ENCODE data around the gene KRCC1.
A peak's percentile ranks its signal among the peaks of the same experiment; 100 is the strongest.
"Not testable (repeated sequence)": the region's sequence is repeated elsewhere in the genome, so short reads cannot be mapped to it uniquely, and the experiment has no call there.

KRCC1 gene

DNA sequence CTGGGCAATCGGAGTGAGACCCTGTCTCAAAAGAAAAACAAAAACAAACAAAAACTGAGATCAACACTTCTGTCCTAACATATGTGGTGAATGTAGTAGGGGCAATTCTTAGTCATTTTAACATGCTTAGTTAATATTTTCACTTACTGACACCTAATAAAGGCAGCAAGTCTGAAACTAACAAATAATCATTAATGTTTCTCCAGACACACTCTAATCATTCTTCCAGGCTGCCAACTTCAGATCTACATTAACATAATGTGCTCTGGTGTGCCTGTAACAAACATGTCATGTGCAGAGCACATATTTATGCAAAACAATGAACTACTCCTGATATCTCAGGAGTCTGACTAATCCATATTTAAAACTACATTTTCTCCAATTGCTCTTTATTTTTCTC lies 6.0 kb downstream of the KRCC1 start:
- H3K27ac Mint-ChIP-seq: no peak overlapping the region
- H3K4me3 Mint-ChIP-seq: no peak overlapping the region
- H3K27me3 Mint-ChIP-seq: no peaks in the 10 kb centered on the region
- H3K9me3 Mint-ChIP-seq: no peaks in the 10 kb centered on the region
- peaks cover 6% of the 10 kb centered on the region for H3K36me3 Mint-ChIP-seq (ENCODE audit: insufficient read depth)
- ATAC-seq (replicated peaks) (no peak), DNase-seq (no peak)
- H3K4me1 Mint-ChIP-seq (ENCODE audit: low read depth in 2 of 2): peaks cover 17 to 42% of the 10 kb centered on the region in 2 donors

GRCh38 chr2:88048541-88048940 lies 7.0 kb downstream of the KRCC1 start:
- ATAC-seq (replicated peaks) (no peak), DNase-seq (no peak)
- peaks cover under 1% of the 10 kb centered on the region for H3K36me3 Mint-ChIP-seq (ENCODE audit: insufficient read depth)
- H3K27me3 Mint-ChIP-seq: no peaks in the 10 kb centered on the region
- no peak overlapping the region for H3K27ac Mint-ChIP-seq
- H3K4me1 Mint-ChIP-seq (ENCODE audit: low read depth in 2 of 2): peaks cover 11 to 31% of the 10 kb centered on the region in 2 donors
- no peak overlapping the region for H3K4me3 Mint-ChIP-seq
- no peaks in the 10 kb centered on the region for H3K9me3 Mint-ChIP-seq

DNA sequence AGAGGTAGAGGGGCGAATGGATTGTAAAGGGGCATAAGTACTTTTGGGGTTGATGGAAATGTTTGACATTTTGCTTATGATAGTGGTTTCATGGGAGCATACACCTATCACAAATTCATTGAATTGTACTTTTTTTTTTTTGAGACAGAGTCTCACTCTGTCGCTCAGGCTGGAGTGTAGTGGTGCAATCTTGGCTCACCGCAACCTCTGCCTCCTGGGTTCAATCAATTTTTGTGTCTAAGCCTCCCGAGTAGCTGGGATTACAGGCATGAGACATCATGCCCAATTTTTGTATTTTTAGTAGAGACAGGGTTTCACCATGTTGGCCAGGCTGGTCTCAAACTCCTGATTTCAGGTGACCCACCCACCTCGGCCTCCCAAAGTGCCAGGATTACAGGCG lies 10.0 kb downstream of the KRCC1 start:
- H3K4me1 Mint-ChIP-seq (ENCODE audit: low read depth in 2 of 2): peaks cover 13 to 27% of the 10 kb centered on the region in 2 donors
- H3K27me3 Mint-ChIP-seq; H3K9me3 Mint-ChIP-seq; H3K4me3 Mint-ChIP-seq; DNase-seq; ATAC-seq (replicated peaks); H3K36me3 Mint-ChIP-seq (ENCODE audit: insufficient read depth): not testable (repeated sequence)
- H3K27ac Mint-ChIP-seq: peak overlapping the region in 1 of 2 donors; percentile 42

GRCh38 chr2:88042476-88042875 lies 13.1 kb downstream of the KRCC1 start:
- ATAC-seq (replicated peaks): no peak
- Mint-ChIP-seq H3K27me3 (no peaks in the 10 kb centered on the region), H3K36me3 (ENCODE audit: insufficient read depth) (no peaks in the 10 kb centered on the region), H3K4me1 (ENCODE audit: low read depth in 2 of 2) (peaks cover 18 to 36% of the 10 kb centered on the region in 2 donors), H3K27ac (peak overlapping the region in 1 of 2 donors; percentile 84), H3K4me3 (no peak overlapping the region), H3K9me3 (no peaks in the 10 kb centered on the region)
- no peak for DNase-seq

DNA sequence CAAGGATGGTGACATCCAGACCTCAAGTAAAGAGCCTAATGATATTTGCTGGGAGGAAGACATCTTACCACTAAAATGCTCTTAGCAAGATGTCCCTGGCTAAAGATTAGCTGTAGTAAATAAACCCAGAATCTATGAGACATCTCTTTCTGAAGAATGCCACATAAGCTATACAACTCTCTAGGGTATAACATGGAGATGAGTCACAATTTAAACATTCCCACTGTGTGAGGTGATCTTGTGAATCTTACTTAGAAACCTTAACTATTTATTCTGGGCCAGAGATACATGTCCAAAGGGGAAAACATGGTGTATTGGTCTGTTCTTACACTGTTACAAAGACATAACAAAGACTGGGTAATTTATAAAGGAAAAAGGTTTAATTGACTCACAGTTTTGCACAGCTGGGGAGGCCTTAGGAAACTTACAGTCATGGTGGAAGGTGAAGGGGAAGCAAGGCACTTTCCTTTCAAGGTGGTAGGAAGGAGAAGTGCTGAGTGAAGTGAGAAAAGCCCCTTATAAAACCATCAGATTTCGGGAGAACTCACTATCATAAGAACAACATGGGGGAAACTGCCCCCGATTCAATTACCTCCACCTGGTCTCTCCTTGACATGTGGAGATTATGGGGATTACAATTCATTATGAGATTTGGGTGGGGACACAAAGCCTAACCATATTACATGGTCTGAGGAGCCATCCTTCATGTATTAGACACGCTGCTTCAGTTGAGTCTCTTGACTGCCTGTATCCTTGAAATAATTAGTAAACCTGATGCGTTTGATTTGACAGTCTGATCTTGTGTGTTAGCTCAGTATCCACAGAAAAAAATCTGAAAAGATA lies 17.1 kb downstream of the KRCC1 start:
- Mint-ChIP-seq H3K4me3 (no peak overlapping the region), H3K4me1 (ENCODE audit: low read depth in 2 of 2) (peaks cover 14 to 39% of the 10 kb centered on the region in 2 donors), H3K36me3 (ENCODE audit: insufficient read depth) (peaks cover 6% of the 10 kb centered on the region), H3K27ac (peak overlapping the region in 1 of 2 donors; percentile 6), H3K9me3 (no peaks in the 10 kb centered on the region), H3K27me3 (no peaks in the 10 kb centered on the region)
- DNase-seq: no peak
- no peak for ATAC-seq (replicated peaks)

DNA sequence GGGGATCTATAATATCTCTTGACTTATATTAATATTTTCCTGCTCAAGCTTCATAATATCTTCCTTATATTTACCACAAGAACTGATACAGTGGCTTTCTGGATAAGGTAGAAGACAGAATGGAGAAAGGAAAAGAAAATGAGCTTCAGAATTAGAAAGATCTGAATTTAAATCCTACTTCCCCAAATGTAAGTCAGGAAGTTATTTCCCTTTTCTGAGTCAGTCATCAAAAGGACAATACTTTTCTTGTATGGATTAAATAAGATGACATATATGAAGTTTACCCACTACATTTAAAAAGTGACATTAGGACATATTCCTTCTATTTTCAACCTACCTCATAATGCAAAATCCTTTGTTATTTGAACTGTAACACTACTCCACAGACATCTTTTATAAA lies 19.0 kb downstream of the KRCC1 start:
- Mint-ChIP-seq H3K36me3 (ENCODE audit: insufficient read depth) (peaks cover 19% of the 10 kb centered on the region), H3K27ac (no peak overlapping the region), H3K4me3 (no peak overlapping the region), H3K9me3 (no peaks in the 10 kb centered on the region), H3K27me3 (no peaks in the 10 kb centered on the region), H3K4me1 (ENCODE audit: low read depth in 2 of 2) (peaks cover 12 to 27% of the 10 kb centered on the region in 2 donors)
- no peak for ATAC-seq (replicated peaks)
- DNase-seq: no peak

- peaks cover 21% of the 10 kb centered on the region for H3K36me3 Mint-ChIP-seq (ENCODE audit: insufficient read depth)
- H3K27me3 Mint-ChIP-seq: no peaks in the 10 kb centered on the region
- DNase-seq (no peak), ATAC-seq (replicated peaks) (no peak)
- no peaks in the 10 kb centered on the region for H3K9me3 Mint-ChIP-seq
- no peak overlapping the region for H3K4me3 Mint-ChIP-seq
- H3K4me1 Mint-ChIP-seq (ENCODE audit: low read depth in 2 of 2): peaks cover 12 to 27% of the 10 kb centered on the region in 2 donors
- no peak overlapping the region for H3K27ac Mint-ChIP-seq
Measured at GRCh38 chr2:88036182-88036581, 19.4 kb downstream of the KRCC1 start.

DNA sequence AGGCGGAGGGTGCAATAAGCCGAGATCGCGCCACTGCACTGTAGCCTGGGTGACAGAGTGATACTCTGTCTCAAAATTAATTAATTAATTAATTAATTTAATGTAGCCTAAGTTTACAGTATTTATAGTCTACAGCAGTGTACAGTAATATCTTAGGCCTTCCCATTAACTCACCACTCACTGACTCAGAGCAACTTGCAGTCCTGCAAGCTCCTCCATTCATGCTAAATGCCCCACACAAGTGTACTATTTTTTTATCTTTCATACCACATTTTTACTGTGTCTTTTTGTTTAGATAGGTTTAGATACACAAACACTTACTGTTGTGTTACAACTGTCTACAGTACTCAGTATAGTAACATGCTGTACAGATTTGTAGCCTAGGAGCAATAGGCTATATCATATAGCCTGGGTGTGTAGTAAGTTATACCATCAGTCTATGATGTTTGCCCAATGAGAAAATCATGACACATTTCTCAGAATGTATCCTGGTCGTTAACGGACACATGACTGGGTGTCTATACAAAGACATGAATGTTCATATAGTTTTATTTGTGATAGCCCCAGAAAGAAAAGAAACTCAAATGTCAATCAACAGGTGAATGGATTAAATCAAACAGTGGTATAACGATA lies 23.4 kb downstream of the KRCC1 start:
- Mint-ChIP-seq H3K27ac (no peak overlapping the region), H3K36me3 (ENCODE audit: insufficient read depth) (peaks cover 45% of the 10 kb centered on the region), H3K4me1 (ENCODE audit: low read depth in 2 of 2) (peaks cover 2 to 5% of the 10 kb centered on the region in 2 donors), H3K27me3 (no peaks in the 10 kb centered on the region), H3K9me3 (no peaks in the 10 kb centered on the region), H3K4me3 (no peak overlapping the region)
- no peak for ATAC-seq (replicated peaks)
- DNase-seq: no peak

GRCh38 chr2:88028931-88029330 lies 26.7 kb downstream of the KRCC1 start:
- Mint-ChIP-seq H3K27ac (no peak overlapping the region), H3K9me3 (no peaks in the 10 kb centered on the region), H3K4me3 (no peak overlapping the region), H3K36me3 (ENCODE audit: insufficient read depth) (peaks cover 44% of the 10 kb centered on the region), H3K4me1 (ENCODE audit: low read depth in 2 of 2) (peaks cover 0 to 2% of the 10 kb centered on the region in 2 donors), H3K27me3 (no peaks in the 10 kb centered on the region)
- no peak for ATAC-seq (replicated peaks)
- no peak for DNase-seq

DNA sequence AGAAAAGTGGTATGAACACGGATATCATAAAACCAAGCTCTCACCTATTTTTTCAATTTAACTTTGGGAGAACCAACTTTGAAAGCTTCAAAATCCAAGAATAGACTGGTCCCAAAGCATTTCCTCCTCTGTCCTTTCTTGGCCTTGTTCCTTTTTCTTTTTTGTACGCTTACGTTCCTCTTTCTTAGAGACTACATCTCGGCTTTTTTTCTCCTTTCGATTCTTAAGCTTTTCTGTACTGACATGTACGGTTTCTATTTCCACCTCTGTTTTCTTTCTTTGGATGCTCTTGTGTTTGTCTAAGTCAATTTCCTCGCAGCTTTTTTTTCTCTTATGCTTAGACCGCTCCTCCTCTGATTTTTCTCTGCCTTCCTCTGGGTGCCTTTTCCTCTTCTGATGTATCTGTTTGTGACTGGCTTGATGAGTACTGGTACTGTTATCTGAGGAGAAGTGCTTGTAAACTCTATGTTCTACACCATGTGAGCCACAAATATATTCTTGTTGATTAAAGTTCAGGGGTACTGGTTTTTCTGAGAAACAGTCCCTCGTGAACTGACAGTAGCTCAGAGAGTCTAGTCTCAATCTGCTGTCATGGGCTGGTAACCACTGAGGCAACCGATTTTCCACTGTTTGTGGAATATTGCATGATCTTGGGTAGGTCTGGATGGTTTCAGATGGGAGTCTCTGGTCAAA lies 27.7 kb downstream of the KRCC1 start:
- Mint-ChIP-seq H3K27me3 (no peaks in the 10 kb centered on the region), H3K27ac (peak overlapping the region in 1 of 2 donors; percentile 9), H3K9me3 (no peaks in the 10 kb centered on the region), H3K4me3 (no peak overlapping the region), H3K36me3 (ENCODE audit: insufficient read depth) (peaks cover 34% of the 10 kb centered on the region), H3K4me1 (ENCODE audit: low read depth in 2 of 2) (peaks cover 0 to 2% of the 10 kb centered on the region in 2 donors)
- DNase-seq (no peak), ATAC-seq (replicated peaks) (no peak)

DNA sequence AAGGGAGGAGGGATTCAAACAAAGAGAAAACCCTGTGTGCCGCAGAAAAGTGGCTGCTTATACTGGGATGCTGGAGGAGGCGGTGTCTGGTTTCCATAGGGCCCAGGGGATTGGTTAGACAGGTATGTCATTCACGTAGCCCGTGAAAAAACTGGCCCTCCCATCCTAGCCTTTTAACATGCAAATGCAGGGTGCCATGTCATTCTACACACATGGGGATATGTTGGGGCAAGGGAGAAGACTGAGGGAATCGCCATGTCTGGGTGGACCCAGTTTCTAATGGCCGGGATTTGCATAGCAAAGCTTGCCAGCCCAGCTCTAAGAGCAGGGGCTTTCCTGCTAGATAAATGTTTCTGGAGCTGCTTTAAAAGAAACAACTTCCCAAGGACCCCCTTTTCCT lies 31.1 kb downstream of the KRCC1 start:
- ATAC-seq (replicated peaks) (no peak), DNase-seq (no peak)
- Mint-ChIP-seq H3K4me3 (no peak overlapping the region), H3K27ac (no peak overlapping the region), H3K36me3 (ENCODE audit: insufficient read depth) (peaks cover 19% of the 10 kb centered on the region), H3K9me3 (no peaks in the 10 kb centered on the region), H3K4me1 (ENCODE audit: low read depth in 2 of 2) (no peaks in the 10 kb centered on the region), H3K27me3 (no peaks in the 10 kb centered on the region)

GRCh38 chr2:88022669-88022921 lies 33.0 kb downstream of the KRCC1 start:
- H3K4me3 Mint-ChIP-seq: no peak overlapping the region
- ATAC-seq (replicated peaks) (no peak), DNase-seq (no peak)
- H3K27ac Mint-ChIP-seq: no peak overlapping the region
- H3K4me1 Mint-ChIP-seq (ENCODE audit: low read depth in 2 of 2): peaks cover 0 to 2% of the 10 kb centered on the region in 2 donors
- H3K9me3 Mint-ChIP-seq: no peaks in the 10 kb centered on the region
- H3K27me3 Mint-ChIP-seq: no peaks in the 10 kb centered on the region
- peaks cover under 1% of the 10 kb centered on the region for H3K36me3 Mint-ChIP-seq (ENCODE audit: insufficient read depth)

GRCh38 chr2:88019985-88020384 lies 35.6 kb downstream of the KRCC1 start:
- Mint-ChIP-seq H3K4me1 (ENCODE audit: low read depth in 2 of 2) (peaks cover 11 to 14% of the 10 kb centered on the region in 2 donors), H3K27me3 (no peaks in the 10 kb centered on the region), H3K4me3 (no peak overlapping the region), H3K9me3 (no peaks in the 10 kb centered on the region), H3K36me3 (ENCODE audit: insufficient read depth) (peaks cover 19% of the 10 kb centered on the region), H3K27ac (no peak overlapping the region)
- ATAC-seq (replicated peaks) (no peak), DNase-seq (no peak)

DNA sequence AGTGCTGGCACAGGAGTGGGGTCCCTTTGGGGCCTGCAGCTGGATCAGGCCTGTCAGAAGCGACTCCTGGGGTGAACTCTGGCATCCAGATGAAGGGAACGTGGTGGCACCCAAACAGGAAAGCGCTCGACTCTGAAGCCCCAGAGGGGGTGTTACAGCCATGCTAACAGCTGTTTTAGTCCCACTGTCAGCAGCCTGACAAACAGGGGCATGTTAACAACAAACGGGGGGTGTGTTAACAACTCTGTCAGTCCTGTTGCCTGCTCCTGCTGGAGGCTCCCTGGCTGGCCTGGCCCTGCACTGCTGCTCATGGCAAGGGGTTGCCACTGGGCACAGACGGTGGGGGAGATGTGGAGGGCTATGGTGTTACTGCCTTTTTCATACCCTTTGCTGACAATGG lies 36.7 kb downstream of the KRCC1 start:
- peaks cover 11 to 14% of the 10 kb centered on the region in 2 donors for H3K4me1 Mint-ChIP-seq (ENCODE audit: low read depth in 2 of 2)

More for the DNA sequence above, 36.7 kb downstream of the KRCC1 start:
- Mint-ChIP-seq H3K9me3 (no peaks in the 10 kb centered on the region), H3K27me3 (no peaks in the 10 kb centered on the region), H3K36me3 (ENCODE audit: insufficient read depth) (peaks cover 19% of the 10 kb centered on the region), H3K27ac (no peak overlapping the region), H3K4me3 (peak overlapping the region in 1 of 2 donors; percentile 21)
- DNase-seq: no peak
- no peak for ATAC-seq (replicated peaks)
